ENCODE measurements around the gene MUC16. TPM values are rescaled to one million over a fixed set of nuclear protein-coding genes. Genes with fewer than 3 reads are reported as not detected.

Gene MUC16
- total RNA-seq, 2 experiments from 2014 or later = under 0.01 TPM; not detected in 1

GRCh38 chr19:9014803-9015202 lies 4.6 kb upstream of the MUC16 start:
- Histone ChIP-seq H3K27me3 (ENCODE audit: control insufficient read depth in 1 of 2, insufficient read depth in 2 of 2, low read length in 2 of 2) (peaks cover 3% of the 10 kb centered on the region in 2 experiments), H3K36me3 (ENCODE audit: insufficient read depth, low read length) (no peaks in the 10 kb centered on the region), H3K4me3 (ENCODE audit: low read length) (no peak overlapping the region), H3K4me1 (ENCODE audit: insufficient read depth, low read length) (no peaks in the 10 kb centered on the region), H3K27ac (ENCODE audit: low read depth in 1 of 2, low read length in 2 of 2) (no peak overlapping the region), H3K9me3 (ENCODE audit: control insufficient read depth in 1 of 2, insufficient read depth in 1 of 2, low read length in 2 of 2) (peaks cover 0 to 3% of the 10 kb centered on the region in 2 experiments)
- Mint-ChIP-seq H3K9me3 (peaks cover 5% of the 10 kb centered on the region), H3K27me3 (peaks cover 13% of the 10 kb centered on the region), H3K36me3 (ENCODE audit: low read depth) (no peaks in the 10 kb centered on the region), H3K4me3 (no peak overlapping the region), H3K27ac (no peak overlapping the region), H3K4me1 (ENCODE audit: low read depth) (no peaks in the 10 kb centered on the region)
- TF ChIP-seq CTCF (IDR thresholded peaks at IDR 0.05) = no peak
- ChIA-PET CTCF (interaction anchor here (0.5 kb wide), 1 partner anchor 54 kb away, joined by 3 read pairs; no protein-coding TSS in a partner anchor), POLR2A (no interaction called here)
- DNase-seq = no peak
- no peak for ATAC-seq (ENCODE audit: poor library complexity)
- intact Hi-C loops (cut with DNase I, micrococcal nuclease) = no loop called here

GRCh38 chr19:9013988-9014387 lies 3.8 kb upstream of the MUC16 start:
- Mint-ChIP-seq H3K27ac (no peak overlapping the region), H3K27me3 (peaks cover 13% of the 10 kb centered on the region), H3K9me3 (peaks cover 5% of the 10 kb centered on the region), H3K36me3 (ENCODE audit: low read depth) (no peaks in the 10 kb centered on the region), H3K4me1 (ENCODE audit: low read depth) (no peaks in the 10 kb centered on the region), H3K4me3 (no peak overlapping the region)
- ChIA-PET POLR2A (no interaction called here), CTCF (no interaction called here)
- Histone ChIP-seq H3K4me3 (ENCODE audit: low read length) (no peak overlapping the region), H3K9me3 (ENCODE audit: control insufficient read depth in 1 of 2, insufficient read depth in 1 of 2, low read length in 2 of 2) (no peaks in the 10 kb centered on the region), H3K27ac (ENCODE audit: low read depth in 1 of 2, low read length in 2 of 2) (no peak overlapping the region), H3K36me3 (ENCODE audit: insufficient read depth, low read length) (no peaks in the 10 kb centered on the region), H3K27me3 (ENCODE audit: control insufficient read depth in 1 of 2, insufficient read depth in 2 of 2, low read length in 2 of 2) (peaks cover 3% of the 10 kb centered on the region in 2 experiments), H3K4me1 (ENCODE audit: insufficient read depth, low read length) (no peaks in the 10 kb centered on the region)
- intact Hi-C loops (cut with DNase I, micrococcal nuclease) = no loop called here
- no peak for TF ChIP-seq CTCF (IDR thresholded peaks at IDR 0.05)
- no peak for DNase-seq
- ATAC-seq (ENCODE audit: poor library complexity) = no peak

GRCh38 chr19:9011875-9012274 lies 1.7 kb upstream of the MUC16 start:
- no peak overlapping the region for H3K4me3 Mint-ChIP-seq
- Histone ChIP-seq H3K4me3 (ENCODE audit: low read length) (no peak overlapping the region), H3K4me1 (ENCODE audit: insufficient read depth, low read length) (no peaks in the 10 kb centered on the region), H3K9me3 (ENCODE audit: control insufficient read depth in 1 of 2, insufficient read depth in 1 of 2, low read length in 2 of 2) (no peaks in the 10 kb centered on the region), H3K36me3 (ENCODE audit: insufficient read depth, low read length) (no peaks in the 10 kb centered on the region), H3K27me3 (ENCODE audit: control insufficient read depth in 1 of 2, insufficient read depth in 2 of 2, low read length in 2 of 2) (peaks cover 3% of the 10 kb centered on the region in 2 experiments), H3K27ac (ENCODE audit: low read depth in 1 of 2, low read length in 2 of 2) (no peak overlapping the region)
- no peak for ATAC-seq (ENCODE audit: poor library complexity)
- ChIA-PET CTCF (no interaction called here), POLR2A (interaction anchor here (0.6 kb wide), 1 partner anchor 31 kb away, joined by 3 read pairs; no protein-coding TSS in a partner anchor)
- H3K9me3 Mint-ChIP-seq = peaks cover 5% of the 10 kb centered on the region
- TF ChIP-seq CTCF (IDR thresholded peaks at IDR 0.05) = no peak
- H3K27me3 Mint-ChIP-seq = peaks cover 6% of the 10 kb centered on the region
- H3K27ac Mint-ChIP-seq = no peak overlapping the region
- no peaks in the 10 kb centered on the region for H3K4me1 Mint-ChIP-seq (ENCODE audit: low read depth)
- no peaks in the 10 kb centered on the region for H3K36me3 Mint-ChIP-seq (ENCODE audit: low read depth)
- DNase-seq = no peak
- intact Hi-C loops (cut with DNase I, micrococcal nuclease) = no loop called here

Measured in CD4-positive, alpha-beta T cell (primary cell).